Measurements from ENCODE around the gene RNU1-3. TPM values are rescaled to one million over a fixed set of nuclear protein-coding genes. Genes with fewer than 3 reads are reported as not detected.
"Not testable (repeated sequence)": the region's sequence is repeated elsewhere in the genome, so short reads cannot be mapped to it uniquely, and the experiment has no call there.

RNU1-3 gene
- total RNA-seq, 1 donor from 2014 or later = under 0.01 TPM

- H3K9me3 Mint-ChIP-seq; H4K20me1 ChIP-seq (ENCODE audit: low read depth); H3K27ac ChIP-seq; H3F3A ChIP-seq (ENCODE audit: low read depth); H3K79me2 ChIP-seq (ENCODE audit: low read depth); H3K27me3 Mint-ChIP-seq (ENCODE audit: insufficient read depth, low read depth); H3K9ac ChIP-seq; H3K9me3 ChIP-seq (ENCODE audit: low read depth); H3K4me2 ChIP-seq; H3K4me1 Mint-ChIP-seq; H3K4me3 Mint-ChIP-seq; H3K36me3 ChIP-seq; H3K36me3 Mint-ChIP-seq; H3K4me1 ChIP-seq; H2AFZ ChIP-seq (replicated peaks); DNase-seq (ENCODE audit: low spot score); H3K27ac Mint-ChIP-seq; H3K4me3 ChIP-seq; H3K27me3 ChIP-seq: not testable (repeated sequence)
- TF ChIP-seq, protein P1, sequence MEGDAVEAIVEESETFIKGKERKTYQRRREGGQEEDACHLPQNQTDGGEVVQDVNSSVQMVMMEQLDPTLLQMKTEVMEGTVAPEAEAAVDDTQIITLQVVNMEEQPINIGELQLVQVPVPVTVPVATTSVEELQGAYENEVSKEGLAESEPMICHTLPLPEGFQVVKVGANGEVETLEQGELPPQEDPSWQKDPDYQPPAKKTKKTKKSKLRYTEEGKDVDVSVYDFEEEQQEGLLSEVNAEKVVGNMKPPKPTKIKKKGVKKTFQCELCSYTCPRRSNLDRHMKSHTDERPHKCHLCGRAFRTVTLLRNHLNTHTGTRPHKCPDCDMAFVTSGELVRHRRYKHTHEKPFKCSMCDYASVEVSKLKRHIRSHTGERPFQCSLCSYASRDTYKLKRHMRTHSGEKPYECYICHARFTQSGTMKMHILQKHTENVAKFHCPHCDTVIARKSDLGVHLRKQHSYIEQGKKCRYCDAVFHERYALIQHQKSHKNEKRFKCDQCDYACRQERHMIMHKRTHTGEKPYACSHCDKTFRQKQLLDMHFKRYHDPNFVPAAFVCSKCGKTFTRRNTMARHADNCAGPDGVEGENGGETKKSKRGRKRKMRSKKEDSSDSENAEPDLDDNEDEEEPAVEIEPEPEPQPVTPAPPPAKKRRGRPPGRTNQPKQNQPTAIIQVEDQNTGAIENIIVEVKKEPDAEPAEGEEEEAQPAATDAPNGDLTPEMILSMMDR (IDR thresholded peaks at IDR 0.05) = peak; percentile 55
Observed at GRCh38 chr1:16684738-16685337, 18.1 kb upstream of the RNU1-3 start.

GRCh38 chr1:16684152-16684551, 17.4 kb upstream of the RNU1-3 start:
- not testable (repeated sequence) for H3K36me3 ChIP-seq; H4K20me1 ChIP-seq (ENCODE audit: low read depth); H3K79me2 ChIP-seq (ENCODE audit: low read depth); H3F3A ChIP-seq (ENCODE audit: low read depth); H3K4me3 ChIP-seq; H3K9me3 ChIP-seq (ENCODE audit: low read depth); H3K4me3 Mint-ChIP-seq; H3K27ac ChIP-seq; H3K9ac ChIP-seq; H3K9me3 Mint-ChIP-seq; H3K4me1 Mint-ChIP-seq; H3K27me3 Mint-ChIP-seq (ENCODE audit: insufficient read depth, low read depth); H3K27me3 ChIP-seq; H3K4me2 ChIP-seq; DNase-seq (ENCODE audit: low spot score); H3K4me1 ChIP-seq; H2AFZ ChIP-seq (replicated peaks); H3K36me3 Mint-ChIP-seq; H3K27ac Mint-ChIP-seq

- not testable (repeated sequence) for H3K27me3 ChIP-seq; H3K36me3 ChIP-seq; H3K79me2 ChIP-seq (ENCODE audit: low read depth); H3K9me3 ChIP-seq (ENCODE audit: low read depth); H3K27ac Mint-ChIP-seq; H3K36me3 Mint-ChIP-seq; H4K20me1 ChIP-seq (ENCODE audit: low read depth); H3K9me3 Mint-ChIP-seq; H3K4me3 ChIP-seq; H3K4me1 ChIP-seq; H2AFZ ChIP-seq (replicated peaks); H3K9ac ChIP-seq; H3K27ac ChIP-seq; DNase-seq (ENCODE audit: low spot score); H3K4me2 ChIP-seq; H3K27me3 Mint-ChIP-seq (ENCODE audit: insufficient read depth, low read depth); H3K4me1 Mint-ChIP-seq; H3K4me3 Mint-ChIP-seq; H3F3A ChIP-seq (ENCODE audit: low read depth)
Observed at GRCh38 chr1:16682803-16683202, 16.1 kb upstream of the RNU1-3 start.

- H3K27me3 ChIP-seq; H2AFZ ChIP-seq (replicated peaks); H3K9me3 Mint-ChIP-seq; H3K9me3 ChIP-seq (ENCODE audit: low read depth); H3K9ac ChIP-seq; H3F3A ChIP-seq (ENCODE audit: low read depth); H3K27me3 Mint-ChIP-seq (ENCODE audit: insufficient read depth, low read depth); H3K27ac ChIP-seq; H3K4me3 ChIP-seq; H3K4me2 ChIP-seq; H3K36me3 ChIP-seq; H3K4me1 ChIP-seq; H4K20me1 ChIP-seq (ENCODE audit: low read depth); H3K79me2 ChIP-seq (ENCODE audit: low read depth); H3K36me3 Mint-ChIP-seq: not testable (repeated sequence)
- peak; percentile 8 for DNase-seq (ENCODE audit: low spot score)
- Mint-ChIP-seq H3K27ac (peak overlapping the region; percentile 87), H3K4me1 (peaks cover 16% of the 10 kb centered on the region), H3K4me3 (peak overlapping the region; percentile 83)
Observed at GRCh38 chr1:16680366-16680765, 13.6 kb upstream of the RNU1-3 start.

DNA sequence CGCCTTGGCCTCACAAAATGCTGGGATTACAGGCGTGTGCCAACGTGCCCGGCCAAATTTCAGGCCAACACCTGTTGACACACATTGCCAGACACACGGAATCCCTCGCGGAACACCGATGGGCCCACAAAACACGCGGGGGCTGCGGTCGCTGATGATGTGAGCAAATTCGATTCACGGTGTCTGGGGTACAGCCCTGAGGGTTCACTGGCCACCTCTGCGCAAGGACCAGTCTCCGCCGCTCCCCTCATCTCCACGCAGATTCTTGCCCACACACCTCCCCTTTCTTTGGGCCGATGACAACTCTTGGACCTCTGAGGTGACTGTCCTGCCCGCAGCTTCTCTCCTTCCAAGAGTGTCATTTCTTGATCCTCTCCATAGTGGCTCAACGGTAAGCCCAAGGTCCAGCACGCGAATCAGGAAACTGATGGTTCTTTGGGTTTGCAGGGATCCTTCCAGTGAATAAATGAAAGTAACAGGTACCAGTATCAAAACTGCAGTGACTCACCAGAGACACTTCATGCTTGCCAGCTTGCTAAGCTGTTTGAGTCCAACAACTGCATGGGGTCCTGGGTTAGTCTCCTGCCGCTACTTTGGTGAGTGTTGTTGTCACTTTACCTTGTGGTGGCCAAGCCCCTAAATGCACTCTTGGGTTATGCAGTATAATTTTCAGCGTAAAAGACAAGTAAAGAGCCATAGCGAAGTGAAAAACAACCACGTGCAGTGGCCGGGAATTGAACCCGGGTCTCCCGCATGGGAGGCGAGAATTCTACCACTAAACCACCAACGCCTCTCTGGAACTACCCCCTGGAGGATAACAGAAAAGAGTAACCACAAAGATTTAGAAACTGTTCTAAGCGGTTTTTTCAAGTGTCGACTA, 11.0 kb upstream of the RNU1-3 start:
- Histone ChIP-seq H3K27ac (no peak overlapping the region), H3K4me2 (no peak overlapping the region), H3K27me3 (no peaks in the 10 kb centered on the region), H3K9ac (no peak overlapping the region), H3F3A (ENCODE audit: low read depth) (no peaks in the 10 kb centered on the region), H3K79me2 (ENCODE audit: low read depth) (no peaks in the 10 kb centered on the region), H4K20me1 (ENCODE audit: low read depth) (no peaks in the 10 kb centered on the region), H3K4me1 (no peaks in the 10 kb centered on the region), H3K9me3 (ENCODE audit: low read depth) (no peaks in the 10 kb centered on the region), H2AFZ (replicated peaks) (no peak overlapping the region), H3K4me3 (no peak overlapping the region), H3K36me3 (no peaks in the 10 kb centered on the region)
- H3K9me3 Mint-ChIP-seq = peaks cover 9% of the 10 kb centered on the region
- no peak overlapping the region for H3K27ac Mint-ChIP-seq
- H3K36me3 Mint-ChIP-seq = peaks cover 3% of the 10 kb centered on the region
- H3K4me1 Mint-ChIP-seq = peaks cover 20% of the 10 kb centered on the region
- peak overlapping the region; percentile 2 for H3K4me3 Mint-ChIP-seq
- TF ChIP-seq, protein P1 (IDR thresholded peaks at IDR 0.05) = no peak
- H3K27me3 Mint-ChIP-seq (ENCODE audit: insufficient read depth, low read depth) = peaks cover 5% of the 10 kb centered on the region
- DNase-seq (ENCODE audit: low spot score) = peak; percentile 65

All from neural progenitor cell (in vitro differentiated cells).